Peyer's patch (tissue), 4 donors: ENCODE data around the gene IFI44.

Experiments
- POLR2A ChIP-seq, 2 donors: fragments of 450-650 bp; IDR thresholded peaks; one replicate each; pipeline ENCODE4 v1.5.1; 2017; ENCODE audit warnings: antibody characterized with exemption in 2 of 2, mild to moderate bottlenecking in 2 of 2, moderate library complexity in 2 of 2
- TF ChIP-seq, protein P1 (sequence below), 6 experiments: fragments of 450-650 bp in 4 of 6; fragments of 200-600 bp in 2 of 6; sonication (generic) in 1 of 6; IDR thresholded peaks; one replicate each; pipeline ENCODE4 v1.5.1; 2017 to 2019; ENCODE audit warnings: antibody characterized with exemption in 6 of 6, mild to moderate bottlenecking in 3 of 6, moderate library complexity in 1 of 6

- TF ChIP-seq, protein P1, sequence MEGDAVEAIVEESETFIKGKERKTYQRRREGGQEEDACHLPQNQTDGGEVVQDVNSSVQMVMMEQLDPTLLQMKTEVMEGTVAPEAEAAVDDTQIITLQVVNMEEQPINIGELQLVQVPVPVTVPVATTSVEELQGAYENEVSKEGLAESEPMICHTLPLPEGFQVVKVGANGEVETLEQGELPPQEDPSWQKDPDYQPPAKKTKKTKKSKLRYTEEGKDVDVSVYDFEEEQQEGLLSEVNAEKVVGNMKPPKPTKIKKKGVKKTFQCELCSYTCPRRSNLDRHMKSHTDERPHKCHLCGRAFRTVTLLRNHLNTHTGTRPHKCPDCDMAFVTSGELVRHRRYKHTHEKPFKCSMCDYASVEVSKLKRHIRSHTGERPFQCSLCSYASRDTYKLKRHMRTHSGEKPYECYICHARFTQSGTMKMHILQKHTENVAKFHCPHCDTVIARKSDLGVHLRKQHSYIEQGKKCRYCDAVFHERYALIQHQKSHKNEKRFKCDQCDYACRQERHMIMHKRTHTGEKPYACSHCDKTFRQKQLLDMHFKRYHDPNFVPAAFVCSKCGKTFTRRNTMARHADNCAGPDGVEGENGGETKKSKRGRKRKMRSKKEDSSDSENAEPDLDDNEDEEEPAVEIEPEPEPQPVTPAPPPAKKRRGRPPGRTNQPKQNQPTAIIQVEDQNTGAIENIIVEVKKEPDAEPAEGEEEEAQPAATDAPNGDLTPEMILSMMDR (IDR thresholded peaks at IDR 0.05) = no peak
- TF ChIP-seq POLR2A (IDR thresholded peaks at IDR 0.05) = no peak
Measured at GRCh38 chr1:78663923-78664322, 14.3 kb downstream of the IFI44 start.
